HG03558 (cell line): ENCODE measurements around the gene RTN4R.

Source experiments
- ATAC-seq: cut with Tn5 transposase; IDR thresholded peaks from one replicate; pipeline ENCODE4 v1.9.1; 2021; ENCODE audit warnings: moderate number of reproducible peaks; ENCODE audit not compliant: unreplicated experiment; ENCODE audit errors: extremely low read depth

Gene RTN4R

GRCh38 chr22:20233351-20234313, 34.5 kb downstream of the RTN4R start:
- no peak for ATAC-seq

GRCh38 chr22:20232781-20233180, 35.3 kb downstream of the RTN4R start:
- no peak for ATAC-seq

- ATAC-seq = no peak
Observed at GRCh38 chr22:20232237-20232598, 35.9 kb downstream of the RTN4R start.

GRCh38 chr22:20231514-20232236, 36.4 kb downstream of the RTN4R start:
- no peak for ATAC-seq

- no peak for ATAC-seq
Observed at GRCh38 chr22:20230777-20231420, 37.2 kb downstream of the RTN4R start.

- ATAC-seq = no peak
Observed at GRCh38 chr22:20229916-20230775, 38.0 kb downstream of the RTN4R start.

- no peak for ATAC-seq
Observed at GRCh38 chr22:20228939-20229272, 39.2 kb downstream of the RTN4R start.

- no peak for ATAC-seq
Observed at GRCh38 chr22:20228055-20228938, 39.8 kb downstream of the RTN4R start.

GRCh38 chr22:20227363-20227762, 40.8 kb downstream of the RTN4R start:
- no peak for ATAC-seq

- no peak for ATAC-seq
Observed at GRCh38 chr22:20226760-20227350, 41.3 kb downstream of the RTN4R start.

GRCh38 chr22:20226077-20226716, 41.9 kb downstream of the RTN4R start:
- no peak for ATAC-seq

- no peak for ATAC-seq
Observed at GRCh38 chr22:20225693-20225966, 42.5 kb downstream of the RTN4R start.

- no peak for ATAC-seq
Observed at GRCh38 chr22:20224917-20225692, 43.0 kb downstream of the RTN4R start.

GRCh38 chr22:20224256-20224626, 43.9 kb downstream of the RTN4R start:
- ATAC-seq = no peak

- no peak for ATAC-seq
Observed at GRCh38 chr22:20223421-20224255, 44.5 kb downstream of the RTN4R start.

GRCh38 chr22:20222764-20223420, 45.2 kb downstream of the RTN4R start:
- no peak for ATAC-seq
